Endothelial cell of umbilical vein (primary cell): ENCODE measurements around the gene RPS6KA3. TPM values are rescaled to one million over a fixed set of nuclear protein-coding genes. Genes with fewer than 3 reads are reported as not detected.

Experiments used
- BruUV-seq: library from RNA; stranded (reverse); fragments of 400-500 nt; replicated peaks from 2 replicates; lab custom pipeline; 2021; lab: Mats Ljungman, UMichigan
- CTCF ChIA-PET: fragments of 300-600, 350-600 bp; sonication (Branson Sonifier 250); formaldehyde crosslinking; loops from one replicate; lab custom pipeline; 2021; ENCODE audit warnings: antibody characterized with exemption, inconsistent platforms; lab: Charles Lee
- POLR2A ChIA-PET: fragments of 300-600, 350-600 bp; sonication (Branson Sonifier 250); formaldehyde crosslinking; loops from one replicate; lab custom pipeline; 2021; ENCODE audit warnings: antibody characterized with exemption, inconsistent platforms; lab: Charles Lee
- DNase-seq: peaks from one replicate; pipeline ENCODE4 v3.0.0-alpha.2; 2011; ENCODE audit warnings: low read depth, low spot score
- FAIRE-seq: peaks from 2 replicates; lab custom pipeline; 2011; peaks lifted over from hg19 to GRCh38; lab: Jason Lieb, UNC
- H2AFZ ChIP-seq: 2 replicates; pipeline ENCODE4 v1.6.0; 2012; ENCODE audit warnings: low read depth, low read length, control low read depth, inconsistent platforms
- H3K27ac ChIP-seq: 2 replicates; pipeline ENCODE4 v1.5.1; 2011; ENCODE audit warnings: low read depth, mild to moderate bottlenecking, control low read depth, low read length, moderate library complexity; ENCODE audit not compliant: insufficient read depth
- H3K27me3 ChIP-seq, 2 experiments: 2 replicates each; pipeline versions ENCODE4 v1.6.0 to v1.6.1; 2011; ENCODE audit warnings: low read length in 2 of 2, mixed read lengths in 1 of 2; ENCODE audit not compliant: control insufficient read depth in 2 of 2, insufficient read depth in 2 of 2
- H3K36me3 ChIP-seq, 2 experiments: 2 replicates in 1 of 2; 3 replicates in 1 of 2; pipeline ENCODE4 v1.5.1; 2011; ENCODE audit warnings: low read length in 2 of 2, mild to moderate bottlenecking in 1 of 2, moderate library complexity in 1 of 2; ENCODE audit not compliant: control insufficient read depth in 2 of 2, insufficient read depth in 2 of 2; ENCODE audit errors: extremely low read depth in 1 of 2
- H3K4me1 ChIP-seq: 3 replicates; pipeline ENCODE4 v1.5.1; 2011; ENCODE audit warnings: mild to moderate bottlenecking, low read length; ENCODE audit not compliant: control insufficient read depth, insufficient read depth; ENCODE audit errors: extremely low read depth
- H3K4me2 ChIP-seq: 2 replicates; pipeline ENCODE4 v1.6.1; 2011; ENCODE audit warnings: low read length, control low read depth, mixed read lengths; ENCODE audit not compliant: insufficient read depth
- H3K4me3 ChIP-seq, 3 experiments: fragments of 200-600 bp in 1 of 3; sonication (generic), shearing (Covaris generic) in 1 of 3; replicated peaks in 1 of 3; 2 replicates each; pipeline ENCODE4 v1.5.1; 2011 to 2016; ENCODE audit warnings: control low read depth in 3 of 3, low read length in 3 of 3, mild to moderate bottlenecking in 2 of 3, inconsistent platforms in 1 of 3, low read depth in 1 of 3, moderate library complexity in 1 of 3; ENCODE audit not compliant: insufficient read depth in 1 of 3
- H3K79me2 ChIP-seq: 2 replicates; pipeline ENCODE4 v1.6.0; 2012; ENCODE audit warnings: low read length, inconsistent platforms; ENCODE audit not compliant: control insufficient read depth, insufficient read depth
- H3K9ac ChIP-seq: replicated peaks from 2 replicates; pipeline ENCODE3; 2011; ENCODE audit warnings: low read length, control low read depth; ENCODE audit not compliant: insufficient read depth; ENCODE audit errors: extremely low read depth
- H3K9me1 ChIP-seq: replicated peaks from 3 replicates; pipeline ENCODE4 v1.6.0; 2011; ENCODE audit warnings: mild to moderate bottlenecking, low read length; ENCODE audit not compliant: control insufficient read depth, insufficient read depth; ENCODE audit errors: extremely low read depth
- H3K9me3 ChIP-seq: replicated peaks from 2 replicates; pipeline ENCODE4 v1.5.1; 2012; ENCODE audit warnings: low read length, inconsistent platforms; ENCODE audit not compliant: control insufficient read depth, insufficient read depth
- H4K20me1 ChIP-seq: replicated peaks from 2 replicates; pipeline ENCODE3; 2011; ENCODE audit warnings: mild to moderate bottlenecking, low read length; ENCODE audit not compliant: control insufficient read depth, insufficient read depth; ENCODE audit errors: extremely low read depth
- CTCF ChIP-seq, 2 donors: IDR thresholded peaks; 1 replicate in 1 of 2; 2 replicates in 1 of 2; pipeline ENCODE4 v1.5.1; 2011; ENCODE audit warnings: low read length in 2 of 2, mild to moderate bottlenecking in 2 of 2, moderate library complexity in 2 of 2, control low read depth in 1 of 2, inconsistent platforms in 1 of 2, low read depth in 1 of 2; ENCODE audit not compliant: insufficient read depth in 1 of 2; ENCODE audit errors: extremely low read depth in 1 of 2
- EZH2 ChIP-seq: IDR thresholded peaks from 2 replicates; pipeline ENCODE4 v1.6.1; 2012; ENCODE audit warnings: borderline replicate concordance, low read depth, mild to moderate bottlenecking, moderate library complexity, low read length, inconsistent platforms; ENCODE audit not compliant: severe bottlenecking
- FOS ChIP-seq: IDR thresholded peaks from 2 replicates; pipeline ENCODE4 v1.6.1; 2011; ENCODE audit warnings: mild to moderate bottlenecking, low read length, moderate library complexity, borderline replicate concordance; ENCODE audit not compliant: insufficient read depth
- GATA2 ChIP-seq: IDR thresholded peaks from 2 replicates; pipeline ENCODE4 v1.7.0; 2011; ENCODE audit warnings: low read depth, mild to moderate bottlenecking, moderate library complexity, mixed read lengths, low read length; ENCODE audit not compliant: insufficient read length, insufficient read depth
- JUN ChIP-seq: IDR thresholded peaks from 2 replicates; pipeline ENCODE4 v1.6.1; 2011; ENCODE audit warnings: borderline replicate concordance, low read depth; ENCODE audit not compliant: insufficient read length, insufficient read depth
- MYC ChIP-seq: IDR thresholded peaks from one replicate; pipeline ENCODE4 v1.6.1; 2011; ENCODE audit warnings: mild to moderate bottlenecking, low read depth, low read length
- POLR2A ChIP-seq: IDR thresholded peaks from 2 replicates; pipeline ENCODE4 v1.6.1; 2012; ENCODE audit warnings: low read depth, mild to moderate bottlenecking, control low read depth, low read length
- POLR2AphosphoS5 ChIP-seq: IDR thresholded peaks from 2 replicates; pipeline ENCODE4 v1.6.1; 2012; ENCODE audit warnings: low read depth, mild to moderate bottlenecking, control low read depth, low read length, moderate library complexity; ENCODE audit not compliant: insufficient read depth
- dilution Hi-C: fragments of 300-500 bp; cut with MboI; formaldehyde crosslinking; loops from one replicate; pipeline ENCODE4 v1.15.0; 2019; ENCODE audit warnings: low sequenced_read_pairs; ENCODE audit not compliant: extremely low pct_ligation_motif_present
- intact Hi-C: fragments of 100-400 bp; cut with micrococcal nuclease; formaldehyde crosslinking; loops from one replicate; pipeline ENCODE4 v1.10.0; 2022
- polyA plus RNA-seq, 4 experiments: library from polyadenylated mRNA; depleted of rRNA in 3 of 4; stranded (reverse) in 3 of 4; unstranded in 1 of 4; fragments of >200 nt; gene quantifications; 2 replicates each; pipeline versions ENCODE4 v1.2.1 to v1.2.3, GENCODE V29; 2011 to 2012; ENCODE audit warnings: missing spikeins in 1 of 4
- total RNA-seq: library from RNA; stranded (reverse); gene quantifications from 2 replicates; pipeline ENCODE4 v1.2.3, GENCODE V29; 2021
- TF ChIP-seq, protein P1 (sequence below): IDR thresholded peaks from 2 replicates; pipeline ENCODE4 v1.6.1; 2011; ENCODE audit not compliant: insufficient read depth, insufficient read length

Gene RPS6KA3
- total and polyA plus RNA-seq, 2 donors (not counting 3 experiments of a cell fraction or from before 2014, with no cell fraction given) = 24.4 to 61.6 TPM

GRCh38 chrX:20139966-20140365 is 126.7 kb downstream of the RPS6KA3 start:
- dilution Hi-C loops (no loop called here), intact Hi-C loops (loop anchor here (5.0 kb wide), 2 partner anchors 127 to 1387 kb away; partner anchors contain the start of gene RPS6KA3)
- peak overlapping the region; percentile 92 for H3K4me2 ChIP-seq
- H3K27me3 ChIP-seq = no peaks in the 10 kb centered on the region
- peaks cover 51% of the 10 kb centered on the region for H3K79me2 ChIP-seq
- H3K36me3 ChIP-seq = peaks cover 0 to 2% of the 10 kb centered on the region in 2 experiments
- H3K9me3 ChIP-seq = no peaks in the 10 kb centered on the region
- DNase-seq (no peak), FAIRE-seq (peak; percentile 50)
- BruUV-seq = no TSS peak
- H3K27ac ChIP-seq = no peak overlapping the region
- H3K9ac ChIP-seq = peak overlapping the region; percentile 70
- TF ChIP-seq, protein P1, sequence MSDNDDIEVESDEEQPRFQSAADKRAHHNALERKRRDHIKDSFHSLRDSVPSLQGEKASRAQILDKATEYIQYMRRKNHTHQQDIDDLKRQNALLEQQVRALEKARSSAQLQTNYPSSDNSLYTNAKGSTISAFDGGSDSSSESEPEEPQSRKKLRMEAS = no peak
- TF ChIP-seq GATA2 (no peak), CTCF (IDR thresholded peaks at IDR 0.05; ENCODE audit: extremely low read depth in 1 of 2, insufficient read depth in 1 of 2, low read depth in 1 of 2, low read length in 2 of 2) (no peak), FOS (no peak)
- no peaks in the 10 kb centered on the region for H4K20me1 ChIP-seq
- H2AFZ ChIP-seq = no peak overlapping the region
- peaks cover 21% of the 10 kb centered on the region for H3K4me1 ChIP-seq
- peak overlapping the region in 2 of 3 experiments; percentile 55 to 87 for H3K4me3 ChIP-seq
- CTCF ChIA-PET = no interaction called here
- POLR2A ChIA-PET = no interaction called here
- no peaks in the 10 kb centered on the region for H3K9me1 ChIP-seq

DNA sequence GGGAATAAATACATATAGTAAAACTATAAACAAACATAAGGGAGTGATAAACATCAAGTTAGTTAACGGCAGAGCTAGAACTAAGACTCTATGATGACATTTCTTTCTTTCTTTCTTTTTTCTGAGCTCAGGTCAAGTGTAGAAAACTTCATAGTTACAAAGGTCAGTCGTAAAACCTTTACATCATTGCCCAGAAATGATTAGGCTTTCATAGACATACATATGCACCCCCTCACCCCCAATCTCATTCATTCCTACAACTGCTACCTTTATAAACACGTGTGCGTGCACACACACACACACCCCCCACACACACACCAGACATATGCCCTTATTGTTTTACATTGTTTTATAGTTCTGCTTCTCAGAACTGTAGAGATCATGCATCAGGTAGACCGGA is 130.8 kb downstream of the RPS6KA3 start:
- POLR2A ChIA-PET = no interaction called here
- Histone ChIP-seq H3K27me3 (no peaks in the 10 kb centered on the region), H4K20me1 (no peaks in the 10 kb centered on the region), H3K79me2 (peaks cover 49% of the 10 kb centered on the region), H3K27ac (no peak overlapping the region), H3K4me3 (no peak overlapping the region), H3K4me1 (peaks cover 22% of the 10 kb centered on the region), H2AFZ (no peak overlapping the region), H3K9me1 (no peaks in the 10 kb centered on the region), H3K36me3 (peaks cover 0 to 2% of the 10 kb centered on the region in 2 experiments), H3K9me3 (no peaks in the 10 kb centered on the region), H3K9ac (no peak overlapping the region), H3K4me2 (no peak overlapping the region)
- DNase-seq (no peak), FAIRE-seq (no peak)
- TF ChIP-seq POLR2A (no peak), EZH2 (no peak), FOS (no peak), JUN (no peak), MYC (no peak), POLR2AphosphoS5 (no peak), GATA2 (no peak), CTCF (IDR thresholded peaks at IDR 0.05; ENCODE audit: extremely low read depth in 1 of 2, insufficient read depth in 1 of 2, low read depth in 1 of 2, low read length in 2 of 2) (no peak)
- TF ChIP-seq, protein P1 = no peak
- dilution Hi-C loops = no loop called here
- CTCF ChIA-PET = no interaction called here
- intact Hi-C loops = no loop called here
- BruUV-seq = no TSS peak
